Vagina (tissue), 2 donors: ENCODE results near the gene RAPSN.

ENCODE experiments used
- CTCF ChIP-seq, 3 experiments: fragments of 450-650 bp in 2 of 3; fragments of 200-600 bp in 1 of 3; sonication (generic) in 1 of 3; IDR thresholded peaks; one replicate each; pipeline ENCODE4 v1.5.1; 2017 to 2019; ENCODE audit warnings: antibody characterized with exemption in 3 of 3, mild to moderate bottlenecking in 2 of 3, moderate library complexity in 2 of 3
- POLR2A ChIP-seq, 2 donors: fragments of 450-650 bp; IDR thresholded peaks; one replicate each; pipeline ENCODE4 v1.6.1; 2017; ENCODE audit warnings: antibody characterized with exemption in 2 of 2, mild to moderate bottlenecking in 2 of 2, moderate library complexity in 2 of 2
- POLR2AphosphoS5 ChIP-seq, 2 donors: sonication (generic); formaldehyde crosslinking; IDR thresholded peaks; one replicate each; pipeline ENCODE4 v1.9.0; 2017; ENCODE audit warnings: antibody characterized with exemption in 2 of 2, mild to moderate bottlenecking in 2 of 2, low read depth in 1 of 2; ENCODE audit not compliant: insufficient read depth in 1 of 2

GRCh38 chr11:47466201-47466600 is 17.3 kb upstream of the RAPSN start:
- TF ChIP-seq CTCF (IDR thresholded peaks at IDR 0.05): no peak
- TF ChIP-seq POLR2A (IDR thresholded peaks at IDR 0.05): no peak
- no peak for TF ChIP-seq POLR2AphosphoS5 (IDR thresholded peaks at IDR 0.05; ENCODE audit: insufficient read depth in 1 of 2, low read depth in 1 of 2)
